T-helper 2 cell (primary cell): ENCODE results near the gene IL17A.
"Not testable (repeated sequence)": the region's sequence is repeated elsewhere in the genome, so short reads cannot be mapped to it uniquely, and the experiment has no call there.

Experiments
- DNase-seq, 5 experiments: peaks; one replicate each; pipeline versions ENCODE4 v3.0.0 to v3.0.0-alpha.2; 2012 to 2022

IL17A gene

GRCh38 chr6:52164319-52165094 is 21.7 kb upstream of the IL17A start:
- DNase-seq = no peak

GRCh38 chr6:52167267-52167666 is 18.9 kb upstream of the IL17A start:
- no peak for DNase-seq

- not testable (repeated sequence) for DNase-seq
Observed at GRCh38 chr6:52168351-52168750, 17.8 kb upstream of the IL17A start.

GRCh38 chr6:52174118-52174517 is 12.1 kb upstream of the IL17A start:
- DNase-seq = no peak

GRCh38 chr6:52176550-52176949 is 9.6 kb upstream of the IL17A start:
- peak in 2 of 5 experiments; percentile 77 to 86 for DNase-seq

- DNase-seq = no peak
Observed at GRCh38 chr6:52177961-52178360, 8.2 kb upstream of the IL17A start.

GRCh38 chr6:52180787-52181558 is 5.2 kb upstream of the IL17A start:
- DNase-seq = peak in 1 of 5 experiments; percentile 59

GRCh38 chr6:52183131-52183713 is 3.0 kb upstream of the IL17A start:
- no peak for DNase-seq

GRCh38 chr6:52186480-52186879 is 305 bp downstream of the IL17A start:
- peak in 1 of 5 experiments; percentile 53 for DNase-seq

GRCh38 chr6:52187098-52187497 is 923 bp downstream of the IL17A start:
- DNase-seq = no peak

GRCh38 chr6:52189974-52190373 is 3.8 kb downstream of the IL17A start:
- no peak for DNase-seq

- no peak for DNase-seq
Observed at GRCh38 chr6:52190409-52190808, 4.2 kb downstream of the IL17A start.

GRCh38 chr6:52191824-52192223 is 5.6 kb downstream of the IL17A start:
- DNase-seq = no peak

GRCh38 chr6:52195886-52196285 is 9.7 kb downstream of the IL17A start:
- DNase-seq = no peak

- not testable (repeated sequence) for DNase-seq
Observed at GRCh38 chr6:52200088-52200487, 13.9 kb downstream of the IL17A start.

GRCh38 chr6:52201046-52201445 is 14.9 kb downstream of the IL17A start:
- DNase-seq = no peak

- DNase-seq = no peak
Observed at GRCh38 chr6:52201493-52201892, 15.3 kb downstream of the IL17A start.

GRCh38 chr6:52207066-52207465 is 20.9 kb downstream of the IL17A start:
- DNase-seq = no peak

GRCh38 chr6:52208612-52209011 is 22.4 kb downstream of the IL17A start:
- DNase-seq = no peak

- DNase-seq = peak in 1 of 5 experiments; percentile 25
Observed at GRCh38 chr6:52209770-52210169, 23.6 kb downstream of the IL17A start.

GRCh38 chr6:52210227-52210626 is 24.1 kb downstream of the IL17A start:
- peak in 1 of 5 experiments; percentile 39 for DNase-seq

GRCh38 chr6:52213127-52213526 is 27.0 kb downstream of the IL17A start:
- DNase-seq = peak in 1 of 5 experiments; percentile 57

GRCh38 chr6:52215787-52216186 is 29.6 kb downstream of the IL17A start:
- no peak for DNase-seq
